Esophagus squamous epithelium (tissue), 4 donors: ENCODE results near the gene DNAJB8.

Source experiments
- CTCF ChIP-seq, 6 experiments: fragments of 450-650 bp in 4 of 6; fragments of 200-600 bp in 2 of 6; sonication (generic) in 2 of 6; IDR thresholded peaks; one replicate each; pipeline ENCODE4 v1.5.1; 2016 to 2019; ENCODE audit warnings: antibody characterized with exemption in 6 of 6, mild to moderate bottlenecking in 4 of 6, moderate library complexity in 4 of 6
- POLR2A ChIP-seq, 4 donors: fragments of 450-650 bp; IDR thresholded peaks; one replicate each; pipeline ENCODE4 v1.6.1; 2017; ENCODE audit warnings: antibody characterized with exemption in 4 of 4, mild to moderate bottlenecking in 4 of 4, moderate library complexity in 3 of 4

- TF ChIP-seq CTCF (IDR thresholded peaks at IDR 0.05) (no peak), POLR2A (IDR thresholded peaks at IDR 0.05) (no peak)
These were observed 23.9 kb upstream of the DNAJB8 start for GRCh38 chr3:128490650-128490914.
